Activated T-cell treated with anti-CD3 and anti-CD28 coated beads, Interleukin-2, amount 50 U/mL, for 1 hour (primary cell): ENCODE measurements around the gene RAB29.

ENCODE experiments used
- DNase-seq: peaks from one replicate; pipeline ENCODE4 v3.0.0-alpha.2; 2020

RAB29 gene

GRCh38 chr1:205719015-205719414 lies 56.3 kb downstream of the RAB29 start:
- DNase-seq, result no peak
